A549 (cell line): Measurements from ENCODE around the gene AMN1. TPM values are rescaled to one million over a fixed set of nuclear protein-coding genes. Genes with fewer than 3 reads are reported as not detected.

Source experiments
- ATAC-seq, 2 experiments: fragments of 200-7000 bp in 1 of 2; fragments of >200 bp in 1 of 2; cut with Nextera tagmentation in 1 of 2; cut with Tn5 transposase in 1 of 2; 3 replicates each; pipeline versions ENCODE4 v1.8.0 to v1.9.1; 2018 to 2020; ENCODE audit warnings: mild to moderate bottlenecking in 1 of 2, moderate library complexity in 1 of 2
- CTCF ChIA-PET: fragments of 300-600 bp; sonication (Branson Sonifier 250); formaldehyde crosslinking; extraction: SDS; loops from one replicate; lab custom pipeline; 2021; ENCODE audit warnings: antibody characterized with exemption, inconsistent platforms; lab: Yijun Ruan, JAX
- POLR2A ChIA-PET: fragments of 350-600 bp; formaldehyde crosslinking; extraction: SDS; loops from one replicate; lab custom pipeline; 2021; ENCODE audit warnings: antibody characterized with exemption, inconsistent platforms; lab: Yijun Ruan, JAX
- DNase-seq, 2 experiments: peaks; one replicate each; pipeline versions ENCODE4 v3.0.0 to v3.0.0-alpha.2; 2011 to 2016; ENCODE audit warnings: low read depth in 1 of 2, low spot score in 1 of 2
- FAIRE-seq: peaks from 2 replicates; lab custom pipeline; 2011; peaks lifted over from hg19 to GRCh38; lab: Jason Lieb, UNC
- H3K27ac ChIP-seq, 2 experiments: fragments of >200 bp; sonication (Bioruptor Twin); formaldehyde crosslinking; 3 replicates each; pipeline ENCODE4 v1.5.1; 2016 to 2017
- H3K4me1 ChIP-seq: fragments of >200 bp; sonication (Bioruptor Twin); formaldehyde crosslinking; 3 replicates; pipeline ENCODE4 v1.6.1; 2016
- H3K4me2 ChIP-seq: fragments of >200 bp; sonication (Bioruptor Twin); formaldehyde crosslinking; 3 replicates; pipeline ENCODE4 v1.6.1; 2016
- H3K4me3 ChIP-seq: fragments of >200 bp; sonication (Bioruptor Twin); formaldehyde crosslinking; 3 replicates; pipeline ENCODE4 v1.5.1; 2016
- H3K9me3 ChIP-seq: fragments of >200 bp; sonication (Bioruptor Twin); formaldehyde crosslinking; 3 replicates; pipeline ENCODE4 v1.6.1; 2016
- CEBPB ChIP-seq, 2 experiments: fragments of >200 bp in 1 of 2; sonication (Bioruptor Twin) in 1 of 2; formaldehyde crosslinking in 1 of 2; IDR thresholded peaks; 2 replicates each; pipeline ENCODE4 v1.6.1; 2012 to 2016
- CTCF ChIP-seq: fragments of >200 bp; sonication (Bioruptor Twin); formaldehyde crosslinking; IDR thresholded peaks from 3 replicates; pipeline ENCODE4 v1.5.1; 2016
- FOSB ChIP-seq: fragments of 250-450 bp; sonication (Bioruptor Pico); IDR thresholded peaks from 2 replicates; pipeline ENCODE4 v1.5.0; 2020; ENCODE audit warnings: mild to moderate bottlenecking, moderate library complexity
- FOXS1 ChIP-seq: fragments of 250-450 bp; sonication (Bioruptor Pico); IDR thresholded peaks from 2 replicates; pipeline ENCODE4 v1.5.0; 2020; ENCODE audit warnings: mild to moderate bottlenecking, moderate library complexity
- GATA3 ChIP-seq: IDR thresholded peaks from 2 replicates; pipeline ENCODE4 v1.6.1; 2012; ENCODE audit warnings: borderline replicate concordance
- HDAC2 ChIP-seq: fragments of 200-600 bp; sonication (generic); IDR thresholded peaks from 2 replicates; pipeline ENCODE4 v1.6.1; 2016
- HEYL ChIP-seq: fragments of 250-450 bp; sonication (Bioruptor Pico); IDR thresholded peaks from 2 replicates; pipeline ENCODE4 v1.8.0; 2021; ENCODE audit warnings: mild to moderate bottlenecking, moderate library complexity
- JUNB ChIP-seq: fragments of >200 bp; sonication (Bioruptor Twin); formaldehyde crosslinking; IDR thresholded peaks from 2 replicates; pipeline ENCODE4 v1.6.1; 2016
- KDM1A ChIP-seq: fragments of 200-600 bp; sonication (generic); IDR thresholded peaks from 2 replicates; pipeline ENCODE4 v1.6.1; 2016; ENCODE audit warnings: low read depth, mild to moderate bottlenecking
- KDM5A ChIP-seq: fragments of 200-600 bp; sonication (generic); IDR thresholded peaks from 2 replicates; pipeline ENCODE4 v1.6.1; 2016; ENCODE audit warnings: antibody characterized with exemption, mild to moderate bottlenecking
- MAX ChIP-seq: IDR thresholded peaks from 2 replicates; pipeline ENCODE4 v1.6.1; 2012
- MAZ ChIP-seq: fragments of 150-350 bp; IDR thresholded peaks from 2 replicates; pipeline ENCODE4 v1.6.1; 2014; ENCODE audit warnings: antibody characterized with exemption, low read depth, low read length, borderline replicate concordance
- NFE2L2 ChIP-seq: fragments of 150-350 bp; conservative IDR thresholded peaks from 2 replicates; pipeline ENCODE4 v1.6.1; 2014; ENCODE audit warnings: low read length
- PBX3 ChIP-seq: IDR thresholded peaks from 2 replicates; pipeline ENCODE4 v1.6.1; 2012
- PHF8 ChIP-seq: fragments of 200-600 bp; sonication (generic); IDR thresholded peaks from 2 replicates; pipeline ENCODE4 v1.6.1; 2016; ENCODE audit warnings: low read depth, mild to moderate bottlenecking, antibody characterized with exemption, moderate library complexity, borderline replicate concordance
- RAD21 ChIP-seq, 2 experiments: fragments of >200 bp in 1 of 2; sonication (Bioruptor Twin) in 1 of 2; formaldehyde crosslinking in 1 of 2; IDR thresholded peaks in 1 of 2; conservative IDR thresholded peaks in 1 of 2; 2 replicates in 1 of 2; 3 replicates in 1 of 2; pipeline ENCODE4 v1.6.1; 2012 to 2018; ENCODE audit warnings: inconsistent platforms in 1 of 2
- RARB ChIP-seq: fragments of 250-450 bp; sonication (Bioruptor Pico); IDR thresholded peaks from 2 replicates; pipeline ENCODE4 v1.8.0; 2021; ENCODE audit warnings: mild to moderate bottlenecking, moderate library complexity
- RCOR1 ChIP-seq: fragments of 150-350 bp; IDR thresholded peaks from 2 replicates; pipeline ENCODE4 v1.6.1; 2014; ENCODE audit warnings: antibody characterized with exemption, low read length, low read depth
- RFX5 ChIP-seq: fragments of 450-650 bp; IDR thresholded peaks from 2 replicates; pipeline ENCODE4 v1.7.1; 2014; ENCODE audit warnings: antibody characterized with exemption, mild to moderate bottlenecking, moderate library complexity
- RNF2 ChIP-seq: fragments of 200-600 bp; sonication (generic); IDR thresholded peaks from 2 replicates; pipeline ENCODE4 v1.6.1; 2016; ENCODE audit warnings: low read depth, mild to moderate bottlenecking, antibody characterized with exemption, moderate library complexity, borderline replicate concordance
- SREBF2 ChIP-seq: fragments of 450-650 bp; IDR thresholded peaks from 2 replicates; pipeline ENCODE4 v1.6.1; 2014; ENCODE audit warnings: mild to moderate bottlenecking, moderate library complexity
- ZFP36 ChIP-seq: fragments of 450-650 bp; IDR thresholded peaks from 2 replicates; pipeline ENCODE4 v1.6.1; 2014; ENCODE audit warnings: borderline replicate concordance; ENCODE audit not compliant: partially characterized antibody
- ZSCAN20 ChIP-seq: fragments of 250-450 bp; sonication (Bioruptor Pico); IDR thresholded peaks from 2 replicates; pipeline ENCODE4 v1.8.0; 2022; ENCODE audit warnings: mild to moderate bottlenecking, moderate library complexity
- WGBS: methylation state at CpG from one replicate; pipeline ENCODE4 v1.1.6; 2017; ENCODE audit errors: missing lambda C conversion rate; 5-methylcytosine and 5-hydroxymethylcytosine counted together
- polyA plus RNA-seq, 4 experiments: library from polyadenylated mRNA; depleted of rRNA in 3 of 4; stranded (reverse); fragments of >200 nt; fragmentation: RNase III in 1 of 4; extraction: RNeasy Plus Mini Kit Qiagen cat#74134 plus additional on column Dnase treatment in 1 of 4; gene quantifications; 2 replicates in 3 of 4; 3 replicates in 1 of 4; pipeline ENCODE4 v1.2.3, GENCODE V29; 2011 to 2017
- TF ChIP-seq, protein P1 (sequence below): fragments of 200-600 bp; sonication (generic); IDR thresholded peaks from 2 replicates; pipeline ENCODE4 v1.6.1; 2016; ENCODE audit warnings: antibody characterized with exemption, mild to moderate bottlenecking, moderate library complexity
- TF ChIP-seq, protein P2 (sequence below): IDR thresholded peaks from 2 replicates; pipeline ENCODE4 v1.6.1; 2012; ENCODE audit warnings: low read depth, borderline replicate concordance
- TF ChIP-seq, protein P3 (sequence below): fragments of 150-350 bp; IDR thresholded peaks from 2 replicates; pipeline ENCODE4 v1.6.1; 2014; ENCODE audit warnings: low read depth, mild to moderate bottlenecking, low read length

Gene AMN1
- polyA plus RNA-seq, 2 of the 4 experiments (the other 2 are of a cell fraction): 18.5 to 53.3 TPM

GRCh38 chr12:31737763-31738162, 8.9 kb upstream of the AMN1 start:
- POLR2A ChIA-PET: no interaction called here
- 92% methylated on average over 2 of the region's 2 CpGs for WGBS
- peaks cover 26% of the 10 kb centered on the region for H3K4me1 ChIP-seq
- no peaks in the 10 kb centered on the region for H3K9me3 ChIP-seq
- no peak overlapping the region for H3K4me3 ChIP-seq
- CTCF ChIA-PET: interaction anchor here (1.0 kb wide), 1 partner anchor 9 kb away, joined by 4 read pairs; no protein-coding TSS in a partner anchor
- no peak overlapping the region for H3K4me2 ChIP-seq
- no peak for TF ChIP-seq HEYL (CRISPR knock-in tag)
- no peak for TF ChIP-seq MAX
- TF ChIP-seq RARB (CRISPR knock-in tag): no peak
- TF ChIP-seq, protein P1, sequence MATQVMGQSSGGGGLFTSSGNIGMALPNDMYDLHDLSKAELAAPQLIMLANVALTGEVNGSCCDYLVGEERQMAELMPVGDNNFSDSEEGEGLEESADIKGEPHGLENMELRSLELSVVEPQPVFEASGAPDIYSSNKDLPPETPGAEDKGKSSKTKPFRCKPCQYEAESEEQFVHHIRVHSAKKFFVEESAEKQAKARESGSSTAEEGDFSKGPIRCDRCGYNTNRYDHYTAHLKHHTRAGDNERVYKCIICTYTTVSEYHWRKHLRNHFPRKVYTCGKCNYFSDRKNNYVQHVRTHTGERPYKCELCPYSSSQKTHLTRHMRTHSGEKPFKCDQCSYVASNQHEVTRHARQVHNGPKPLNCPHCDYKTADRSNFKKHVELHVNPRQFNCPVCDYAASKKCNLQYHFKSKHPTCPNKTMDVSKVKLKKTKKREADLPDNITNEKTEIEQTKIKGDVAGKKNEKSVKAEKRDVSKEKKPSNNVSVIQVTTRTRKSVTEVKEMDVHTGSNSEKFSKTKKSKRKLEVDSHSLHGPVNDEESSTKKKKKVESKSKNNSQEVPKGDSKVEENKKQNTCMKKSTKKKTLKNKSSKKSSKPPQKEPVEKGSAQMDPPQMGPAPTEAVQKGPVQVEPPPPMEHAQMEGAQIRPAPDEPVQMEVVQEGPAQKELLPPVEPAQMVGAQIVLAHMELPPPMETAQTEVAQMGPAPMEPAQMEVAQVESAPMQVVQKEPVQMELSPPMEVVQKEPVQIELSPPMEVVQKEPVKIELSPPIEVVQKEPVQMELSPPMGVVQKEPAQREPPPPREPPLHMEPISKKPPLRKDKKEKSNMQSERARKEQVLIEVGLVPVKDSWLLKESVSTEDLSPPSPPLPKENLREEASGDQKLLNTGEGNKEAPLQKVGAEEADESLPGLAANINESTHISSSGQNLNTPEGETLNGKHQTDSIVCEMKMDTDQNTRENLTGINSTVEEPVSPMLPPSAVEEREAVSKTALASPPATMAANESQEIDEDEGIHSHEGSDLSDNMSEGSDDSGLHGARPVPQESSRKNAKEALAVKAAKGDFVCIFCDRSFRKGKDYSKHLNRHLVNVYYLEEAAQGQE: no peak
- TF ChIP-seq ZSCAN20 (CRISPR knock-in tag): no peak
- no peak for TF ChIP-seq RFX5
- TF ChIP-seq HDAC2: no peak
- TF ChIP-seq FOXS1 (CRISPR knock-in tag): no peak
- TF ChIP-seq KDM5A: no peak
- no peak for TF ChIP-seq RAD21 (conservative IDR thresholded peaks at IDR 0.05 in 1 of 2, IDR thresholded peaks at IDR 0.05 in 1 of 2)
- TF ChIP-seq CEBPB (IDR thresholded peaks at IDR 0.05): no peak
- TF ChIP-seq GATA3: no peak
- no peak for TF ChIP-seq FOSB (CRISPR knock-in tag)
- no peak for TF ChIP-seq CTCF
- no peak for TF ChIP-seq NFE2L2
- TF ChIP-seq, protein P2, sequence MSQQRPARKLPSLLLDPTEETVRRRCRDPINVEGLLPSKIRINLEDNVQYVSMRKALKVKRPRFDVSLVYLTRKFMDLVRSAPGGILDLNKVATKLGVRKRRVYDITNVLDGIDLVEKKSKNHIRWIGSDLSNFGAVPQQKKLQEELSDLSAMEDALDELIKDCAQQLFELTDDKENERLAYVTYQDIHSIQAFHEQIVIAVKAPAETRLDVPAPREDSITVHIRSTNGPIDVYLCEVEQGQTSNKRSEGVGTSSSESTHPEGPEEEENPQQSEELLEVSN: no peak
- TF ChIP-seq RCOR1: no peak
- TF ChIP-seq RNF2: no peak
- TF ChIP-seq ZFP36: no peak
- no peak; a peak in 1 of 6 replicates for ATAC-seq
- peak overlapping the region in 1 of 2 experiments; percentile 93; a peak in 4 of 6 replicates for H3K27ac ChIP-seq
- FAIRE-seq: no peak
- DNase-seq: no peak

DNA sequence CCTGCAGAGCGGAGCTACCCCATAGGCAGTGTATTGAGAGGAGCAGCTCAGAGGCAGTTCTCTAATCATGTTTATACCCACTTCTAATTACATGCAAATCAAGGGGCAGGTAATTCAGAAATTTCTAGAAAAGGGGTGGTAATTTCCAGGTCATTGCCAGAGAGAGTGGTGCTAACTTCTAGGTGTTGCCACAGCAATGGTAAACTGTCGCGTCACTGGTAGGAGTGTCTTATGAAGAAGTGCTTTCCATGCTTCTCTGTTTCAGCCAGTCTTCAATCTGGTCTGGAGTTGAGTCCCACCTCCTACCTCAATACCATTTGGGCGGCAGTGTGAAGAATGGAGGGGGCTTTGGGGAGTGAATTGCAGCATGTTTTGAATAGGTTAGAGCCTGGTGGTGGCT, 8.5 kb upstream of the AMN1 start:
- no peaks in the 10 kb centered on the region for H3K9me3 ChIP-seq
- TF ChIP-seq JUNB (no peak), RFX5 (no peak), HEYL (CRISPR knock-in tag) (no peak), RARB (CRISPR knock-in tag) (no peak), PHF8 (no peak), KDM1A (no peak), SREBF2 (no peak), MAZ (no peak), NFE2L2 (no peak), MAX (no peak), ZFP36 (no peak), PBX3 (no peak)
- TF ChIP-seq, protein P3, sequence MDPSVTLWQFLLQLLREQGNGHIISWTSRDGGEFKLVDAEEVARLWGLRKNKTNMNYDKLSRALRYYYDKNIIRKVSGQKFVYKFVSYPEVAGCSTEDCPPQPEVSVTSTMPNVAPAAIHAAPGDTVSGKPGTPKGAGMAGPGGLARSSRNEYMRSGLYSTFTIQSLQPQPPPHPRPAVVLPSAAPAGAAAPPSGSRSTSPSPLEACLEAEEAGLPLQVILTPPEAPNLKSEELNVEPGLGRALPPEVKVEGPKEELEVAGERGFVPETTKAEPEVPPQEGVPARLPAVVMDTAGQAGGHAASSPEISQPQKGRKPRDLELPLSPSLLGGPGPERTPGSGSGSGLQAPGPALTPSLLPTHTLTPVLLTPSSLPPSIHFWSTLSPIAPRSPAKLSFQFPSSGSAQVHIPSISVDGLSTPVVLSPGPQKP: no peak
- 66% methylated on average over 4 of the region's 4 CpGs for WGBS
- DNase-seq (no peak), ATAC-seq (no peak), FAIRE-seq (no peak)
- ChIA-PET POLR2A (no interaction called here), CTCF (interaction anchor here (1.0 to 1.1 kb wide), 2 partner anchors 10 to 259 kb away, joined by 3 to 4 read pairs; no protein-coding TSS in a partner anchor)
- H3K4me1 ChIP-seq: peaks cover 30% of the 10 kb centered on the region
- no peak overlapping the region for H3K4me2 ChIP-seq
- H3K4me3 ChIP-seq: no peak overlapping the region
- H3K27ac ChIP-seq: peak overlapping the region; percentile 45 to 93; a peak in 4 of 6 replicates
